GM18526 (cell line): ENCODE results near the gene FES.

Experiments
- POLR2A ChIP-seq: IDR thresholded peaks from 3 replicates; pipeline ENCODE4 v1.6.1; 2011; ENCODE audit not compliant: insufficient read length; ENCODE audit errors: extremely low read depth

The FES gene

DNA sequence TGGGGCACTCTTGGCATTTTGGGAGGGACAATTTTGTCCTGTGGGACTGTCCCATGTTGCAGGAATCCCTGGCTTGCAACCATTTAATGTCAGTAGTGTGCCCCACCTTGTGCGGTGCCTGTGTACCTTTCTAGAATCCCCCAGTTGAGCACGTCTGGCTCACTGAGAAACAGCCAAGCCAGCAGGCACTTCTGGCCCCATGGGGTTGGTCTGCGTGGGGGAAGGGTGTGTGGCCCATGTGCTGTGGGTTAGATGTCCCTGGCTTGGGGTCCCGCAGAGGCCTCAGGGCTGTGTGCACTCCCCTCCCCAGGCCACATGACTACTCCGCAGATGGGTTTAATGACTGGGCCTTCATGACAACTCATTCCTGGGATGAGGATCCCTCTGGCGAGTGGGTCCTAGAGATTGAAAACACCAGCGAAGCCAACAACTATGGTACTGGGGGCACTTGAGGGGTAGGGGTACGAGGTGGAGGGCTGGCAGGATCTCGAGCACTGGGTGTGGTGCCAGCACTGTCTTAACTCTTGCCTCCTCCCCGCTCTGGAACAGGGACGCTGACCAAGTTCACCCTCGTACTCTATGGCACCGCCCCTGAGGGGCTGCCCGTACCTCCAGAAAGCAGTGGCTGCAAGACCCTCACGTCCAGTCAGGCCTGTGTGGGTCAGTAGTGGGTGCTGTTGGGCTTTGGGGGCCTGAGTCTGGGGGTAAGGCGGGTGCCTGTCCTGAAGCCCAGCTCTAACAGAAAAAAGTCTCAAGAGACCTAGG is 3.7 kb upstream of the FES start:
- no peak for TF ChIP-seq POLR2A

- no peak for TF ChIP-seq POLR2A
Observed at GRCh38 chr15:90881181-90881977, 2.9 kb upstream of the FES start.

- no peak for TF ChIP-seq POLR2A
Observed at GRCh38 chr15:90881978-90882721, 2.2 kb upstream of the FES start.

- no peak for TF ChIP-seq POLR2A
Observed at GRCh38 chr15:90882781-90883525, 1.4 kb upstream of the FES start.

DNA sequence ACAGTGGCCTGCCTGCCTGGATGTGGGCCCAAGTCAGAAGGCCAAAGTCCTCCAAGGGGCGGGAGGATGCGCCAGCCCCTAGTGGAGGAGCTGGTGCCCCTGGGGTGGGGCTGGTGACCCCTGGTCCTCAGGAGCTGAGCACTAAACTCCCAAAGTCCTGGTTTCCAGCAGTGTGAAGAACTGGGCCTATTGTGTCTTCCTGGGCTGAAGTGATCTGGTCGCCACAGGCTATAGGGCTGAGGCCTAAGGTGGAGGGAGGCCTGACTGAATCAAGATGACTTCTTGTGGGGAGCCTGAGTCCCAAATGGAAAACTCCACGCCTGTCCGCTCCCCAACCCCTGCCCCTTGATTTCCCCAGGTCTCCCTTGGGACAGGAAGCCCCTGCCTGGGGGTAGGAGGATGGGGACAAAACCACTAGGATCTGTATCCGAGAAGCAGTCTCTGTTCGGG is 753 bp upstream of the FES start:
- no peak for TF ChIP-seq POLR2A

- TF ChIP-seq POLR2A = no peak
Observed at GRCh38 chr15:90884719-90885431, 571 bp downstream of the FES start.

DNA sequence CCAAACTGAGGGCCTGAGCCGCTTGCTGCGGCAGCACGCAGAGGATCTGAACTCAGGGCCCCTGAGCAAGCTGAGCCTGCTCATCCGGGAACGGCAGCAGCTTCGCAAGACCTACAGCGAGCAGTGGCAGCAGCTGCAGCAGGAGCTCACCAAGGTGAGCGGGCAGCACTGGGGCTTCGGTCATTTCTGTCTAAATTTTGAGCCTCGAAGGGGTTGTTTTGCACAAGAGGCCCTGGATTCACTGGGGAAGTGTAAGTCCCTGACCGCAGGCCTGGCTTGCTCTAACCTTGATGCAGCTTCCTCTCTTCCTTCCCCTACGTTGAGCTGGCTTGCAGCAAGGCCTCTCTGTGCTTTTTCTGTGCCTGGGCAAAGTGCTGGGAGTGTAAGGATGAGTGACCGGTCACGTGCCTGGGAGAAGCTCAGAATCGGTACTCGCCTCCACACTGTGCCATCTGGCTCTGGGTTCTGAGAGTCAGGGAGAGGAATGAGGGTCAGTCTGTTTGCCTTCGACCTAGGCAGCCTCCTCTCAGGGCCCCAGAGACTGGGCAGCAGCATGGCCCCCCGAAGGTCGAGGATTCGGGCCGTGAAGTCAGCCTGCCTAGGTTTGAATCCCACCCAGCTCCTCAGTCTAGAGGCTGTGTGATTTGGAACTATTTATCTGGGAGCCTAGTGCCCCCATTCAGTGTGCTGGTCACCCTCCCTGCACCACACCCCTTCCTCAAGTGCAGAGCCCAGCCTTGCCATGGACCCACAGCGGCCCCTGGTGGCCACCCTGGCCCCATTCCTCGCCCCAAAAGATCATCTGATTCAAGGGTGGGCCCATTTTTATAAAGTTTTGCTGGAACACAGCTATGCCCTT is 1.4 kb downstream of the FES start:
- TF ChIP-seq POLR2A = no peak

GRCh38 chr15:90886291-90886614 is 1.9 kb downstream of the FES start:
- no peak for TF ChIP-seq POLR2A

DNA sequence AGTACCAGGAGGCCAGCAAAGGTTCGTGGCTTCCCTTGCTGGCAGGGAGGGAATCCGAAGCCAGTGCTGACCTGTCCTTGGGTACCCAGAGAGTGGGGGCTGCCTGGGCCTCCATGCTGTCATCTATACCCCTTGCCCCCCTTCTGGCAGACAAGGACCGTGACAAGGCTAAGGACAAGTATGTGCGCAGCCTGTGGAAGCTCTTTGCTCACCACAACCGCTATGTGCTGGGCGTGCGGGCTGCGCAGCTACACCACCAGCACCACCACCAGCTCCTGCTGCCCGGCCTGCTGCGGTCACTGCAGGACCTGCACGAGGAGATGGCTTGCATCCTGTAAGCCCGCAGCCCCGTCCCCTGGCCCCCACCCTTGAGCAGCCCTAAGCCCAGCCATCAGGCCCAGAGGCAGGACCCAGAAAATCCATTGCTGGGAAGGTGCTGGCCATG is 2.8 kb downstream of the FES start:
- TF ChIP-seq POLR2A = no peak

DNA sequence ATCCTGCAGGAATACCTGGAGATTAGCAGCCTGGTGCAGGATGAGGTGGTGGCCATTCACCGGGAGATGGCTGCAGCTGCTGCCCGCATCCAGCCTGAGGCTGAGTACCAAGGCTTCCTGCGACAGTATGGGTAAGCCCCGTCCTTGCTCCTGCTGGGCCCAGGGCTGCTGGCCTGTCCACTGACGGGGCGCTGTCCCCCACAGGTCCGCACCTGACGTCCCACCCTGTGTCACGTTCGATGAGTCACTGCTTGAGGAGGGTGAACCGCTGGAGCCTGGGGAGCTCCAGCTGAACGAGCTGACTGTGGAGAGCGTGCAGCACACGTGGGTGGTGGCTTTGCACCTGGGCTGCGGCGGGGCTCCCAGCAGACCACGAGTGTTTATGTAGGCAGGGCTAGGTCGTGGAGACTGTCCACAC is 5.0 kb downstream of the FES start:
- TF ChIP-seq POLR2A = no peak

GRCh38 chr15:90889736-90890456 is 5.6 kb downstream of the FES start:
- TF ChIP-seq POLR2A = no peak

GRCh38 chr15:90890839-90891238 is 6.5 kb downstream of the FES start:
- no peak for TF ChIP-seq POLR2A
